ENCODE results near the gene RDH11.
"Not testable (repeated sequence)": the region's sequence is repeated elsewhere in the genome, so short reads cannot be mapped to it uniquely, and the experiment has no call there.

RDH11 gene

GRCh38 chr14:67703997-67704396, 8.4 kb upstream of the RDH11 start:
- DNase-seq = no peak

- DNase-seq = not testable (repeated sequence)
Measured at GRCh38 chr14:67701492-67701891, 5.9 kb upstream of the RDH11 start, which contains the start of gene RDH12. TSS of gene RDH12 (plus strand) at chr14:67701886. CDS start at chr14:67722643, 20,757 bp downstream.

- DNase-seq = no peak
Measured at GRCh38 chr14:67698179-67698578, 2.6 kb upstream of the RDH11 start.

GRCh38 chr14:67697006-67697405, 1.4 kb upstream of the RDH11 start:
- DNase-seq = no peak

GRCh38 chr14:67694791-67695393, 672 bp downstream of the RDH11 start:
- DNase-seq = peak; percentile 77

- no peak for DNase-seq
Measured at GRCh38 chr14:67690011-67690410, 5.6 kb downstream of the RDH11 start.

DNA sequence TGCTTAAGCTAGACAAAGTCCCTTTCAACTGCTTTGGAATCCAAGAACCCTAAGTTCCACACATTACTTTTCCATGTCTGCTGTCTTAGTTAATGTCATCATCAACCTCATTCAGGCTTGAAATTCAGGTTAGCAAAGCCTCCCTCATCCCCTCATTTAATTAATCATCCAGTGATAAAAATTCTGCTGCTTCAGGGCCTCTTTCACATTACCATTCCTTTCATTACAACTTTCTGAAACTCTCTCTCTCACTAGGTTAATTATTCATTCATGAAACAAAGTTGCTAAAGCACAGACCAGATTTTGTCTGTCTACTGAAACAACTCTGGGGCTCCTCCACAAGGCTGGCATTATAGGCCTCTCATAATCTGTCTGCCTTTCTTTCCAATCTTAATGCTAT, 11.7 kb downstream of the RDH11 start:
- no peak for DNase-seq

DNA sequence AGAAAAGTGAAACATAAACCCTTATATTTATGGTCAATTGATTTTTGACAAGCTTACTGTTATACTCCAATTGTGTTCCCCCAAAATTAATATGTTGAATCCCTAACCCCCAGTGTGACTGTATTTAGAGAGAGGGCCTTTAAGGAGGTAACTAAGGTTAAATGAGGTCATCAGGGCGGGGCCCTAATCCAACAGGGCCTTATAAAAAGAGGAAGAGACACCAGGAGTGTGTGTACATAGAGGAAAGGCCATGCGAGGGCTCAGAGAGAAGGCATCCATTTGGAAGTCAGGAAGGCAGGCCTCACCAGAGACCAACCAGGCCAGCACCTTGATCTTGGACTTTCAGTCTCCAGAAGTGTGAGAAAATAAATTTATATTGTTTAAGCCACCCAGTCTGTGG, 14.6 kb downstream of the RDH11 start:
- no peak for DNase-seq

GRCh38 chr14:67680121-67680602, 15.4 kb downstream of the RDH11 start:
- DNase-seq = no peak

- DNase-seq = no peak
Measured at GRCh38 chr14:67679006-67679405, 16.6 kb downstream of the RDH11 start.

- no peak for DNase-seq
Measured at GRCh38 chr14:67675219-67675582, 20.4 kb downstream of the RDH11 start.

GRCh38 chr14:67674480-67675218, 20.9 kb downstream of the RDH11 start, which contains the start of gene VTI1B:
TSS of gene VTI1B (minus strand) at chr14:67674632. CDS start at chr14:67674489, 143 bp downstream.
- peak; percentile 71 for DNase-seq

DNA sequence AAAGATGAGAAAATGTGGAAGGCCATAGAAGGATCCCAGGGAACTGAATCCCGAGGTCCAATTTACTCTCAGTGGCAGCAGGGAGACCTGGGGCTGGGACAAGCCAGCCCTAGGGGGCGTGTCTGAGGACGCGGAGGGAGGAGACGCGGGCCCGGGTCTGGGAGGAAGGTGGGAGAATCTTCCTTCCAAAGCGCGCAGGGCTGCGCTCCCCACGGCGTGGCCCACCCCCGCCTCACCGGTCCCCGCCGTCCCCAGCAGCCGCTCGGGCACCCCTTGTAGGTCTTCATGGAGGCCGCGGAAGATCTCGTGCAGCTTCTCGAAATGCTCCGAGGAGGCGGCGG, 21.5 kb downstream of the RDH11 start:
- peak; percentile 41 for DNase-seq

GRCh38 chr14:67673451-67673850, 22.1 kb downstream of the RDH11 start:
- DNase-seq = no peak

DNA sequence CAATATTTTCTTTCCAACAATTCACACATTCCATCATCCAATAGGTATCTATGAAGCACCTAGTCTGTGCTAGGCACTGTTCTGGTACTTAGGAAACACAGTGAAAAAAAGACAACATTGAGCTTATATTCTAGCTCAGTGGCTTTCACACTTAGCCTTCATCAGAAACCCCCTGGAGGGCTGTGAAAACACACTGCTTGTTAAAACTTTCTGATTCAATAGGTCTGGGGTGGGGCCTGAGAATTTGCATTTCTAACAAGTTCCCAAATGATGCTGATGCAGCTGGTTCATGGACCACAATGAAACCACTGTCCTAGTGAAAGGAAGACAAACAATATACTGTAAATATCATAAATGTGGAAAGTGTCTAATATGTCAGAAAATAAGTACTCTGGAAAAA, 27.0 kb downstream of the RDH11 start:
- peak; percentile 23 for DNase-seq

DNA sequence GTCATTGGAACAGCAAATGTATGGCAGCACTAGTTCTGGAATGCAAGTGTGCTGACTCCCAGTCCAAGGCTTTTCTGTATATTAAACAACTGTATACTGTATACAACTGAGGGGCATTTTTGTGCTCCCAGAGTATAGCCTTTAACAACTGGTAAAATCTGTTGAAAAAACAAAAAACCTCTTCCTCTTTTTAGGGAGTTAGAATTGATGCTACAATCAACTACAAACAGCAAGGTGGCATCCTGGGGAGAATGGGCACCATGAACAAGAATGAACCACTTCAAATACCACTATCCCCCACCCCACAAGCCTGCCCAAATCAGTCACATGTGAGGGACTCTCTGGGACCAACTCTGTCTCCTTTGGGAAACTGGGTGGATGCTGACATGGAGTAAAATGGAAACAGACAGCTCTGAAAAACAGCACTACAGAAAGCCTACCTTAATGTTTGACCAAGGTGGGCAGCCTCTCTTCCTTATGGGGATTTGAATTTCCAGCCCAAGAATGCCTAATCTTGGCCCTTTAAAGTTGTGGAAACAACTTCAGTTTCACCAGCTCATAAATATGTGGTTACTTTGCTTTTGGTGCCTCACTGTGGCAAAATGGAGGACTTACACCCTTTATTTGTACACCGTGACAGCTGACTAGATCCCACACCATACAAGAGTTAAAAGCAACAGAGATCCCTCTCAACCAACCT, 28.7 kb downstream of the RDH11 start:
- DNase-seq = peak; percentile 51

DNA sequence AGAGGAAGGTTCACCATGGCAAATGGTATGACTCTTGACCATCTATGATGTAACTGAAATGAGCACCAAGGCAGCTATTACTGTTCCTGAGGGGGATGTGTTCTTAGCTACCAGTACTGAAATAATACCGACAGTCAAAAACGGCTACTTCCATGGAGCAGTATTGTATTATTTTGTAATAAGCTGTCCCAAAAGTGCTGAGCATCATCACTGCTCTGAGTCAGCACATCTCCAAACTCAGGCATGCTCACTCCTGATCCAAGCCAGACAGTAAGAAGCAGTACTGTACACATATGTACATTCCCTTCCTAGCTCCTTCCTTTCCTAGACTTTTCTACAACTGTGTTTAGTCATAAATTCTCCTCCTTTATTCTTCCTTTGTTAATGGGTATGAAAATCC, 29.7 kb downstream of the RDH11 start:
- no peak for DNase-seq

DNA sequence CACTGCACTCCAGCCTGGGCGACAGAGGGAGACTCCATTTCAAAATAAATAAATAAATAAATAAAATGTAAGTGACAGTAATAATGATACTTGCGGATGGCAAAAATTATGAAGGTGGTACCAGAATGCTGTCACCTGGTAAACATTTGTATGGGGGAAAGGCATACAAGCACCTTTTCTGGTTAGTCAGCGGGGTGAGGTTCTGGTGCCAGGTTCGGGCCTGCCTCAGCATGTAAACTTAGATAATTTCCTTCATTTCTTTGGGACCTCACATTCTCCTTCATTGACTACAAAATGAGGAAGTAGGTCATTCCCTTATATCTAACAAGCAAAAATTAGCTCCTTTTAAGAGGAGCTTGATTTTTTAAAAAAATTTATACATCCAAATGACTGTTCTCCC, 31.9 kb downstream of the RDH11 start:
- no peak for DNase-seq

DNA sequence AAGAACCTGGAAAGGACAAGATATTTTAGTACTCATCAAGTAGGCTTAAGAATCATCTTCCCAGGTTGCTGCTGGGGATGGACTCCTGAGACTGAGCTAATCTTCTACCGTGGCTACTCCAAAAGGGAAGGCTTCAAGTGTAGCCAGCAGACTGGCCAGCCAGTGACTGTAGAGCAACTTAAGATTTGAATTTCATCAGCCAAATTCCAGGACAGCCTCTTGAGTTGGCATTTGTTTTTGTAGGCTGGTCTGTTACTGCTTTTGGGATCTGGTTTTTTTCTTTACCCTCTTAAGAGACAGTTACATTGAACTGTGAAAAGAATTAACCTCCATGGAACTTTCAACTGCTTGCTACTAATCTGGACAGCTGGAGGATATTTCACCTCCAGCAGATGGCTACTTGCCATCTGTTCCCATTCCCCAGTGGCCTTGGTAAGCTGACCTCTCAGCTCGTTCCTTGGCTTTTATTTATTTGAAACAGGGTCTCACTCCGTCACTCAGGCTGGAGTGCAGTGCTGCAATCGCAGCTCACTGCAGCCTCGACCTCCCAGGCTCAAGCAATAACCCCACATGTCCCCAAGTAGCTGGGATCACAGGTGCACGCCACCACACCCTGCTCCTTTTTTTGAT, 41.8 kb downstream of the RDH11 start:
- DNase-seq = no peak

- DNase-seq = no peak
Measured at GRCh38 chr14:67652189-67652588, 43.4 kb downstream of the RDH11 start.

DNA sequence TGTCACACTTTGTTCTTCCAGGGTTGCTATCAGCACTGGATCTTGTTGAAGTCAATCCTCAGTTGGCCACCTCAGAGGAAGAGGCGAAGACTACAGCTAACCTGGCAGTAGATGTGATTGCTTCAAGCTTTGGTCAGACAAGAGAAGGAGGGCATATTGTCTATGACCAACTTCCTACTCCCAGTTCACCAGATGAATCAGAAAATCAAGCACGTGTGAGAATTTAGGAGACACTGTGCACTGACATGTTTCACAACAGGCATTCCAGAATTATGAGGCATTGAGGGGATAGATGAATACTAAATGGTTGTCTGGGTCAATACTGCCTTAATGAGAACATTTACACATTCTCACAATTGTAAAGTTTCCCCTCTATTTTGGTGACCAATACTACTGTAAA, 44.9 kb downstream of the RDH11 start:
- DNase-seq = no peak

DNA sequence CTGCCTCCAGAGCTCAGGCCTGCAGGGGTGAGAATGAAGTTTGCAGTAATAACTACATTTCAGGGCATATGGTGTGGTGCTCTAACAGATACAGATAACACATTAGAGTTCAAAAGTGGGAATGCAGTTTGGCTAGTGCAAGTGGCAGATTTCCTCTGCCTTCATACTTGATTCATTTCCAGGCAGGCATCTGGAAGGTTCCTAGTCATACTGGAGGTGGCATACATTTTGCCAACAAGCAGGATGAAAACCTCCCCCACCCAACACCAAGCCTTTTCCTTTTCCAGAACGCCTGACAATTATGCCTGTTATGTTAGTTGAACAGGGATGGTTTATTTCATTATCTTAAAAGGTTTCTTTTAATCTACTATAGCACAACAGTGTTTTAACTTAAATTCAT, 45.4 kb downstream of the RDH11 start:
- DNase-seq = no peak

GRCh38 chr14:67646131-67646530, 49.4 kb downstream of the RDH11 start:
- no peak for DNase-seq

- no peak for DNase-seq
Measured at GRCh38 chr14:67645414-67645813, 50.1 kb downstream of the RDH11 start.

Measured in RPMI8226 (cell line).